HepG2 (cell line): Measurements from ENCODE around the gene FGD3. TPM values are rescaled to one million over a fixed set of nuclear protein-coding genes. Genes with fewer than 3 reads are reported as not detected.

Experiments
- MYC ChIP-seq: sonication (generic); formaldehyde crosslinking; IDR thresholded peaks from 2 replicates; pipeline ENCODE4 v1.9.0; 2021; ENCODE audit warnings: missing genetic modification reagents, borderline replicate concordance
- SIX4 ChIP-seq: sonication (generic); formaldehyde crosslinking; IDR thresholded peaks from 2 replicates; pipeline ENCODE4 v1.4.0; 2020; ENCODE audit warnings: missing genetic modification reagents
- TEF ChIP-seq: sonication (generic); formaldehyde crosslinking; IDR thresholded peaks from 2 replicates; pipeline ENCODE4 v1.5.0; 2020; ENCODE audit warnings: missing genetic modification reagents
- ZNF317 ChIP-seq: sonication (generic); formaldehyde crosslinking; IDR thresholded peaks from 2 replicates; pipeline ENCODE4 v1.5.0; 2020; ENCODE audit warnings: mild to moderate bottlenecking, missing genetic modification reagents
- ZNF318 ChIP-seq: sonication (generic); formaldehyde crosslinking; IDR thresholded peaks from 2 replicates; pipeline ENCODE4 v1.4.0; 2020; ENCODE audit warnings: mild to moderate bottlenecking, missing genetic modification reagents
- ZUFSP ChIP-seq: sonication (generic); formaldehyde crosslinking; IDR thresholded peaks from 2 replicates; pipeline ENCODE4 v1.9.0; 2021; ENCODE audit warnings: missing genetic modification reagents, mild to moderate bottlenecking, borderline replicate concordance
- polyA plus RNA-seq, 8 experiments: library from polyadenylated mRNA; depleted of rRNA in 3 of 8; stranded (reverse) in 7 of 8; unstranded in 1 of 8; fragments of >200 nt; fragmentation: Illumina TruSeq in 4 of 8; extraction: Trizol in 4 of 8; gene quantifications; 2 replicates each; pipeline versions ENCODE4 v1.2.1 to v1.2.3, GENCODE V29; 2011 to 2016; ENCODE audit warnings: low read depth in 4 of 8, missing spikeins in 1 of 8, mixed read lengths in 1 of 8; ENCODE audit not compliant: insufficient read depth in 1 of 8
- total RNA-seq, 5 experiments: library from RNA; depleted of rRNA; stranded (reverse); fragments of >200 nt; fragmentation: Illumina TruSeq; extraction: Trizol; gene quantifications; 2 replicates each; pipeline ENCODE4 v1.2.3, GENCODE V29; 2016; ENCODE audit warnings: low read depth in 1 of 5

The FGD3 gene
- total and polyA plus RNA-seq, 2 of the 13 experiments (the other 11 are each of a cell fraction or from before 2014, with no cell fraction given) = 0.53 to 1.1 TPM

GRCh38 chr9:92954886-92955285, 7.6 kb downstream of the FGD3 start (continued):
- TF ChIP-seq ZUFSP (CRISPR knock-in tag) (no peak), MYC (no peak), TEF (CRISPR knock-in tag) (no peak), ZNF318 (CRISPR knock-in tag) (no peak), ZNF317 (CRISPR knock-in tag) (no peak), SIX4 (CRISPR knock-in tag) (no peak)
